SU-DHL-6 (cell line): ENCODE results near the gene PCK1.

Experiments
- EZH2phosphoT487 ChIP-seq: fragments of 200-600 bp; sonication (generic), shearing (Covaris generic); conservative IDR thresholded peaks from 2 replicates; pipeline ENCODE4 v1.6.1; 2018; ENCODE audit warnings: mild to moderate bottlenecking, antibody characterized with exemption, low read length, moderate library complexity, mixed read lengths
- TF ChIP-seq, protein P1 (sequence below): fragments of 200-600 bp; sonication (generic); IDR thresholded peaks from one replicate; pipeline ENCODE4 v1.5.1; 2017; ENCODE audit warnings: antibody characterized with exemption, mild to moderate bottlenecking, low read length, moderate library complexity; ENCODE audit not compliant: insufficient read depth, poor library complexity, severe bottlenecking

DNA sequence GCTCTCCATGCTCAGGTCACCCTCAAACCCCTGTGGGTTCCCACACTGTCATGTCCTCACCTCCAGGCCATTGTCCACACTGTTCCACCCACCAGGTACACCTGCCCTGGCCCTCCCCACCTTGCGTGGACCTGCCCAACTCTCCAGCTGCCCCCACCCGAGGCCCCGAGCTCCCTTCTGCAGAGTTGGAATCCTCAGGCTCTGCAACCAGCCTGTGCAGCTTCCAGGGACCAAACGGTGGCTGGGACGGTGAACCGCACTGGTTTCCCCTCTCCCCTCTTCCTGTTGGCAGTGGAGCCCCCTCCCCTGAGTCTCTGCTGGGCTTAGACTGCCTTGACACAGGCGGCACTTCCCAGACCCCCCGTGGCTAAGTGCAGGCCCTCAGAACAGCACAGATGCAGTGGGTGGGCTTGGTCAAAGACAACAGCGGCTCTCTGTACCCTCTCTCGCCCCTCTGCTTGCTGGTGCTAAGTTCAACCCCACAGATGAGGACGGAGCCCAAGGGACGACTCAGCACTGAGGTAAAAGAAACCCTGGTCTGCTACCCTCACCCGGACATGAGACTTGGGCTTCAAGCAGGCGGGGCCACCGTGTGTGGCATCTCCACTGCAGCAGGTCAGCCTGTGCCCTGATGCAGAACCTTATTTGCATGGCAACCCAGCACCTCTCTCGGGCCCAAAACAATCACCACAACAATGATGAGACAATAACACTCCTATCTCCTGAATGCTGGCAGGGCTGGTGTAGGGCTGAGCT lies 48.4 kb downstream of the PCK1 start:
- TF ChIP-seq, protein P1, sequence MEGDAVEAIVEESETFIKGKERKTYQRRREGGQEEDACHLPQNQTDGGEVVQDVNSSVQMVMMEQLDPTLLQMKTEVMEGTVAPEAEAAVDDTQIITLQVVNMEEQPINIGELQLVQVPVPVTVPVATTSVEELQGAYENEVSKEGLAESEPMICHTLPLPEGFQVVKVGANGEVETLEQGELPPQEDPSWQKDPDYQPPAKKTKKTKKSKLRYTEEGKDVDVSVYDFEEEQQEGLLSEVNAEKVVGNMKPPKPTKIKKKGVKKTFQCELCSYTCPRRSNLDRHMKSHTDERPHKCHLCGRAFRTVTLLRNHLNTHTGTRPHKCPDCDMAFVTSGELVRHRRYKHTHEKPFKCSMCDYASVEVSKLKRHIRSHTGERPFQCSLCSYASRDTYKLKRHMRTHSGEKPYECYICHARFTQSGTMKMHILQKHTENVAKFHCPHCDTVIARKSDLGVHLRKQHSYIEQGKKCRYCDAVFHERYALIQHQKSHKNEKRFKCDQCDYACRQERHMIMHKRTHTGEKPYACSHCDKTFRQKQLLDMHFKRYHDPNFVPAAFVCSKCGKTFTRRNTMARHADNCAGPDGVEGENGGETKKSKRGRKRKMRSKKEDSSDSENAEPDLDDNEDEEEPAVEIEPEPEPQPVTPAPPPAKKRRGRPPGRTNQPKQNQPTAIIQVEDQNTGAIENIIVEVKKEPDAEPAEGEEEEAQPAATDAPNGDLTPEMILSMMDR = no peak
- no peak for TF ChIP-seq EZH2phosphoT487
